Measurements from ENCODE around the gene MUL1.
"Not testable (repeated sequence)": the region's sequence is repeated elsewhere in the genome, so short reads cannot be mapped to it uniquely, and the experiment has no call there.

DNA sequence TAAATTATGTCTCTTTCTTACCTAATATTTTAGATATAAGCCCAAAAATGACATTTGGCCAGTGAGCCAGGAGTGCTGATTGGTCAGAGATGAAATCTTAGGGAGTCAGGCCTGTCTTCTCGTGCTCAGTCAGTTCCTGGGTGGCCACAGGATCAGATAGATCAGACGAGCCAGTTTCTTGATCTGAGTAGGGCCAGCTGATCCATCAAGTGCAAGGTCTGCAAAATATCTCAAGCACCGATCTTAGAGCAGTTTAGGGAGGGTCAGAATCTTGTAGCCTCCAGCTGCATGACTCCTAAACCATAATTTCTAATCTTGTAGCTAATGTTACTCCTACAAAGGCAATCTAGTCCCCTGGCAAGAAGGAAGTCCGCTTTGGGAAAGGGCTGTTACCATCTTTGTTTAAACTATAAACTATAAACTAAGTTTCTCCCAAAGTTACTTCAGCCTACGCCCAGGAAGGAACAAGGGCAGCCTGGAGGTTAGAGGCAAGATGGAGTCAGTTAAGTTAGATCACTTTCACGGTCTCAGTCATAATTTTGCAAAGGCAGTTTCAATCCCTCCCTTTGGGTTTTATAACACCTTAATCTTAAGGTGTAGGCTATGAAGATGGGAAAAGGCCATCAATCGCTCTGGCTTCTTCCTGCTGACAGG, 11.8 kb upstream of the MUL1 start:
- TF ChIP-seq, protein P1, sequence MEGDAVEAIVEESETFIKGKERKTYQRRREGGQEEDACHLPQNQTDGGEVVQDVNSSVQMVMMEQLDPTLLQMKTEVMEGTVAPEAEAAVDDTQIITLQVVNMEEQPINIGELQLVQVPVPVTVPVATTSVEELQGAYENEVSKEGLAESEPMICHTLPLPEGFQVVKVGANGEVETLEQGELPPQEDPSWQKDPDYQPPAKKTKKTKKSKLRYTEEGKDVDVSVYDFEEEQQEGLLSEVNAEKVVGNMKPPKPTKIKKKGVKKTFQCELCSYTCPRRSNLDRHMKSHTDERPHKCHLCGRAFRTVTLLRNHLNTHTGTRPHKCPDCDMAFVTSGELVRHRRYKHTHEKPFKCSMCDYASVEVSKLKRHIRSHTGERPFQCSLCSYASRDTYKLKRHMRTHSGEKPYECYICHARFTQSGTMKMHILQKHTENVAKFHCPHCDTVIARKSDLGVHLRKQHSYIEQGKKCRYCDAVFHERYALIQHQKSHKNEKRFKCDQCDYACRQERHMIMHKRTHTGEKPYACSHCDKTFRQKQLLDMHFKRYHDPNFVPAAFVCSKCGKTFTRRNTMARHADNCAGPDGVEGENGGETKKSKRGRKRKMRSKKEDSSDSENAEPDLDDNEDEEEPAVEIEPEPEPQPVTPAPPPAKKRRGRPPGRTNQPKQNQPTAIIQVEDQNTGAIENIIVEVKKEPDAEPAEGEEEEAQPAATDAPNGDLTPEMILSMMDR (conservative IDR thresholded peaks at IDR 0.05 in 1 of 2, IDR thresholded peaks at IDR 0.05 in 1 of 2; ENCODE audit: low read depth in 1 of 2, low read length in 2 of 2): not testable (repeated sequence)
- not testable (repeated sequence) for TF ChIP-seq EZH2 (IDR thresholded peaks at IDR 0.05; ENCODE audit: low read length, missing control alignments)

All from fibroblast of lung (primary cell).